Inflammatory macrophage treated with lipopolysaccharide for 1 hour (primary cell): ENCODE data around the gene ASL.
"Not testable (repeated sequence)": the region's sequence is repeated elsewhere in the genome, so short reads cannot be mapped to it uniquely, and the experiment has no call there.

Experiments used
- DNase-seq, 2 donors: peaks; one replicate each; pipeline ENCODE4 v3.0.0-alpha.2; 2020 to 2022

ASL gene

DNA sequence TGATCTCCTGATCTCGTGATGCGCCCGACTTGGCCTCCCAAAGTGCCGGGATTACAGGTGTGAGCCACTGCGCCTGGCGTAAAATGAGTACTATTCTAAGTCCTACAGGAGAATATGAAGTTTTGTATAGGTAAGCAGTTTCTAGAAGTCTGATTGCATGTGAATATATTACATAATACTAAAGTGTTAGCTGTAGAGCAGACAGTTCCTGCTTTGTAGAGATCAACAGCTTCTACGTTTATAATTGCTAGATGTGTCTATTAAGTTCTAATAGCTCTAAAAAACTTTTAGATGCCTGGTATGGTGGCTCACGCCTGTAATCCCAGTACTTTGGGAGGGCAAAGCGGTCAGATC, 47.5 kb downstream of the ASL start:
- peak in 1 of 2 donors; percentile 21 for DNase-seq

DNA sequence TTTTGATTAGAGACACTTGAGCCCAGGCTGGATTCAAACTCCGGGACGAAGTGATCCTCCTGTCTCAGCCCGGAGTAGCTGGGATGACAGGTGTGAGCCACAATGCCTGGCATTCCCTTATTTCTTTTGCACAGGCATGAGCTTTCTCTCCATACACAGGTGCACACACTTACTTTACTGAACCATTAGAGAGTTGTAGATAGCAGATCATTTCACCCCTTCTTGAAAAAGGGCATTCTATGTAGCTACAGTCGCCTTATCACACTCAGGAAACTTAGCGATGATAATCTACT, 48.9 kb downstream of the ASL start:
- DNase-seq: not testable (repeated sequence)

DNA sequence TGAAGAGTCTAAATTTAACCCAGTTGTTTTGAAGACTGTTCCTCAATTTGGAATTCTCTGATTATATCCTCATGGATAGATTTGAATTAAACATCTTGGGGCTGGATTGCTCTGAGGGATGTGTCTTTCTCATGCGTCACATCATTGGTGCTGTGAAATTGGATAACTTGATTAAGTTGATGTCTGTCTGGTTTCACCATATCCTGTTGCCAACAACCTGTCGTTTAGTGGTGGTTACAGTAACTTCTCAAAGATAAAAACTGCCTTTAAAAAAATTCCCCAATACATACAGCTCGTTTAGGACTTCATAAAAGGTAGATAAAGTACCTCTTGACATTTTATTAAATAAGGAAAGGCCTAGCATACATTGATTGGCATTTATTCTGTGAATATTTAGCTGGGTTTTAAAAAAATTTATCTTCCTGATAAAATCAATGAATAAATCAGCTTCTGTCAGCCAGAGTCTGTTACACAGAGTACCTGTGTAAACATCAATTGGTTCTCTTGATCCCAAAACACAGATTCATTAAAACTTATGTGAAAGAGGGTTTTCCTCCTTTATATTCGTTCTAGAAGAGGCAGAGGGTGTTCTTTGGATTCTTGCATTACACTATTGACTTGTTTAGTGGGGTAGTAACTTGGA, 49.6 kb downstream of the ASL start:
- no peak for DNase-seq

DNA sequence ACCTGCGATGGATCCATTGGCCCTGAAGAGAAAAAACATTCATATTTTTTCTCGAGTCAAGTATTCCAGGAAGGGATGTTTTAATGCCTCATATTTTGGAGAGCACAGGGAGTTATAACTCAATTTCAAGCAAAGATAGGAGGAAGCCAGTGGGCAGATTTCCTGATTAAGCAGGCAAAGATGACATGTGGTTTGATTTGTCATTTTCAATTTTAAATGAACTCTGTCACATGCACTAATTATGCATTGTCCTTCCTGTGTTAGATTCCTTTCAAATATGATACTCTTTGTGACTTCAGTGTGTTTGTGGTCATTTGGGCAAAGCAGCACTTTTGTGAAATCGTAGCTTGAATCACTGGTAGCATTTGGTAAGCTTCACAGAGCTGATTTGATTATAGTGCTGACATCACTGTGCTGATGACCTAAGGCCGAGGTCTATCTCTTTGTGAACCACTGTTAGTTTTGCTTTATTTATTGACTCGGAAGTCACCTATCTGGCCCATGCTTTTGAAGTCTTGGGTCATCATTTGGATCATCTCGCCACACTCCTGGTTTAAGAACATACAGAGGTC, 50.2 kb downstream of the ASL start:
- peak in 1 of 2 donors; percentile 30 for DNase-seq

DNA sequence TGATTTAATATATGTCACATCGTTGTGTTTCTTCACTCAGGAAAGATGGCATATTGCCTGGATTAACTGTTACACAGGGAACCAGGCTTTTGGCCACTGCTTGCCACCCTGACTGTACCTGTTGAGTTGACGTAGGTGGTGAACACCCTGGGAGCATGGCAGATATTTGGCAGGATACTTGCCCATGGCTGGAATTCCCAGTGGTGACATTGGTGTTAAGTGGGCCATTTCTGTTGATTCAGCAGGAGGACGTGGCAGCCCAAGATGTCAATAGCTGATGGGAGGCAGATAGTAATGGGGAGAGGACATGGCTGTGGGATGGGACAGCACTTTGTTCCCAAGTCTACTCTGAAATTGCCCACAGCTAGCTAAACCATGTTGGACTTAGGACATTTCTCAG, 51.6 kb downstream of the ASL start:
- DNase-seq: not testable (repeated sequence)

DNA sequence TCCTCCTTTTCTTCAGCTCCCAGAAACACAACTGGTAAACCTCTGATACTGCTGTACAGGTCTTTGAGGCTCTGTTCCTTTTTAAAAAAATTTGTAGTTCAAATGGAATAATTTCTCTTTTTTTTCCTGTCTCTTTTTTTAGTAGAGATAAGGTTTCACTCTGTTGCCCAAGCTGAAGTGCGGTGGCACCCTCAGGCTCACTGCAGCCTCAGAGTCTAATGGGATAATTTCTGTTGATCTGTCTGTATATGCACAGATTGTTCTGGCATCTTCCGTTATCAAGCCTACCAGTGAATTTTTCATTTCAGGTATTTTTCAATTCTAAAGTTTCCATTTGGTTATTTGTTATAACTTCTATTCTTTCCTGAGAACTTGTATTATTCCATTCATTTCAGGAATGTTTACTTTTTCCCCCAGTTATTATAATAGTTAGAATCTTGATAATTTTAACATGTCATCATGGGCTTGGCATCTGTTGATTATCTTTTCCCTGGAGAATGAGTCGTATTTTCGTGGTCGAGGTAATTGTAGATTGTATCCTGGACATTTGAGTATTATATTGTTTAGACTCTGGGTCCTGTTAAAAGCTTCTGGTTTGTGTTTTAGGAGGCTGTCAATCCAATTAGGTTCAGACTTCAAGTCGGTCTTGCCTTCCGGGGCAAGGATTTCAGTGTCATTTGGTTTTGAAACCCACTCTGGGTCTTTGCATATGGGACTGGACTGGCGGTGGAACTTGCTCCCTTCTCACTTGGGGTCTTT, 63.6 kb downstream of the ASL start:
- no peak for DNase-seq

DNA sequence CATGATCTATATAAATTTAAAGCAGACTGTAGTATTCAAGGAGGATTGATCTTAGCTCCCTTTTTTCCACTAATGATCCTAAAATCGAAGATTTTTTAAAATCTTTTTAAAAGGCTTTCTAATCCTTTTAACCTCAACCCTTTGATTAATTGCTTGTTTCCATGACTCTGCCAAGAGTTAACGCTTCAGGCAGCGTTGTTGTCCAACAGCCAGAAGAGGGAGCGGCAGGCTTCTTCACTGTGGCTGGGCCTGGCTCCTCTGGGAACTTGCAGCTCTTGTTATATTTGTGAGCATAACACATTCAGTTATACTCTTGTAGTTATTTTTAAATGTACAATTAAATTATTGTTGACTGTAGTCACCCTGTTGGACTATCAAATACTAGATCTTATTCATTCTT, 65.3 kb downstream of the ASL start:
- DNase-seq: no peak

DNA sequence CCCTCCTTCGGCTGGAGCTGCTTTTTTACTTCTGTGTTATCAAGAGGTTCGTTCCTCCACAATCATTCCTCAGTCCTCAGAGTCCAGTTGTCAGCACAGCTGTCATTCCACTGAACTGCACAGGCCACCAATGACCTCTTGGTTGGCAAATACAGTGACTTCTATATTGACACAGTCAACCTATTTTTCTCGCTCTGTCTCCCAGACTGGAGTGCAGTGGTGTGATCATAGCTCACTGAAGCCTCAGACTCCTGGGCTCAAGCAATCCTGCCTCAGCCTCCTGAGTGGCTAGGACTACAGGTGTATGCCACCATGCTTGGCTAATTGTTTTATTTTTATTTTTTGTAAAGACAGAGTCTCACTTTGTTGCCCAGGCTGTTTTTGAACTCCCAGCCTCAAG, 66.7 kb downstream of the ASL start:
- no peak for DNase-seq

DNA sequence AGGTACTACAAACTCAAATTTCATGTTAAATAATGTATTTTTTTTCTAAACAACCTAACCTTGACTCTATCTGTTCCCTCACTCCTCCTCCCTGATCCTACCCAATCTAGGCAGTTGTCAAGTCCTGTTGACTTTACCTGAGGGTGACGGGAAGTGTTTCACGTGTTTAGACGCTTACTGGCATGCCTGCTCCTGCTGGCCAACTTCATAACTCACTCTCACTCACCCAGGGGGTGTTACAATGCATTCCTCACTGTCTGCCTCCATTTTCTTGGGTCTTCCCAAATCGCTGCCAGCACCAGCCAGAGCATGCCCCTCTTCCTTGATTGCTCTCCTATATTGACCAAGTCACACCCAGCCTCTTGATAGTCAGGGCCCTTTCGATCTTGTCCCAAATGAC, 67.4 kb downstream of the ASL start:
- DNase-seq: no peak
